ENCODE results near the gene MARCHF6. TPM values are rescaled to one million over a fixed set of nuclear protein-coding genes. Genes with fewer than 3 reads are reported as not detected.
A peak's percentile ranks its signal among the peaks of the same experiment; 100 is the strongest.

Gene MARCHF6
- total RNA-seq, 2 donors from 2014 or later = 76.5 to 116 TPM

- no peak overlapping the region for H3K27ac ChIP-seq
- no peaks in the 10 kb centered on the region for H3K36me3 ChIP-seq (replicated peaks in 1 of 2; ENCODE audit: insufficient read depth in 1 of 2, low read depth in 2 of 2)
- WGBS, 2 donors = 64 to 93% methylated on average over 2 of the region's 2 CpGs
- DNase-seq (no peak), ATAC-seq (no peak)
- intact Hi-C loops (cut with DNase I) = no loop called here
- H3K9me3 ChIP-seq = no peaks in the 10 kb centered on the region
- TF ChIP-seq, protein P1, sequence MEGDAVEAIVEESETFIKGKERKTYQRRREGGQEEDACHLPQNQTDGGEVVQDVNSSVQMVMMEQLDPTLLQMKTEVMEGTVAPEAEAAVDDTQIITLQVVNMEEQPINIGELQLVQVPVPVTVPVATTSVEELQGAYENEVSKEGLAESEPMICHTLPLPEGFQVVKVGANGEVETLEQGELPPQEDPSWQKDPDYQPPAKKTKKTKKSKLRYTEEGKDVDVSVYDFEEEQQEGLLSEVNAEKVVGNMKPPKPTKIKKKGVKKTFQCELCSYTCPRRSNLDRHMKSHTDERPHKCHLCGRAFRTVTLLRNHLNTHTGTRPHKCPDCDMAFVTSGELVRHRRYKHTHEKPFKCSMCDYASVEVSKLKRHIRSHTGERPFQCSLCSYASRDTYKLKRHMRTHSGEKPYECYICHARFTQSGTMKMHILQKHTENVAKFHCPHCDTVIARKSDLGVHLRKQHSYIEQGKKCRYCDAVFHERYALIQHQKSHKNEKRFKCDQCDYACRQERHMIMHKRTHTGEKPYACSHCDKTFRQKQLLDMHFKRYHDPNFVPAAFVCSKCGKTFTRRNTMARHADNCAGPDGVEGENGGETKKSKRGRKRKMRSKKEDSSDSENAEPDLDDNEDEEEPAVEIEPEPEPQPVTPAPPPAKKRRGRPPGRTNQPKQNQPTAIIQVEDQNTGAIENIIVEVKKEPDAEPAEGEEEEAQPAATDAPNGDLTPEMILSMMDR (IDR thresholded peaks at IDR 0.05) = no peak
- TF ChIP-seq POLR2A (IDR thresholded peaks at IDR 0.05) = no peak
- H3K4me1 ChIP-seq = peaks cover 19% of the 10 kb centered on the region
- H3K27me3 ChIP-seq = no peaks in the 10 kb centered on the region
- no peak overlapping the region for H3K4me3 ChIP-seq
These were observed 5.2 kb upstream of the MARCHF6 start for GRCh38 chr5:10348258-10348657.

GRCh38 chr5:10351199-10351905, 2.1 kb upstream of the MARCHF6 start:
- no peaks in the 10 kb centered on the region for H3K27me3 ChIP-seq
- DNase-seq (peak in 2 of 4 donors; percentile 28 to 32), ATAC-seq (no peak)
- H3K4me3 ChIP-seq = no peak overlapping the region
- peaks cover 27% of the 10 kb centered on the region for H3K4me1 ChIP-seq
- intact Hi-C loops (cut with DNase I) = no loop called here
- WGBS, 2 donors = 80 to 93% methylated on average over 5 to 6 of the region's 6 CpGs
- TF ChIP-seq POLR2A (IDR thresholded peaks at IDR 0.05) = no peak
- TF ChIP-seq, protein P1 (IDR thresholded peaks at IDR 0.05) = no peak
- no peak overlapping the region for H3K27ac ChIP-seq
- no peaks in the 10 kb centered on the region for H3K36me3 ChIP-seq (replicated peaks in 1 of 2; ENCODE audit: insufficient read depth in 1 of 2, low read depth in 2 of 2)
- H3K9me3 ChIP-seq = no peaks in the 10 kb centered on the region

- H3K9me3 ChIP-seq = no peaks in the 10 kb centered on the region
- H3K4me3 ChIP-seq = no peak overlapping the region
- WGBS, 2 donors = 76 to 83% methylated on average over 8 of the region's 8 CpGs
- no peak for ATAC-seq
- peaks cover 33% of the 10 kb centered on the region for H3K4me1 ChIP-seq
- H3K36me3 ChIP-seq (replicated peaks in 1 of 2; ENCODE audit: insufficient read depth in 1 of 2, low read depth in 2 of 2) = no peaks in the 10 kb centered on the region
- DNase-seq = no peak
- intact Hi-C loops (cut with DNase I) = no loop called here
- no peak for TF ChIP-seq POLR2A (IDR thresholded peaks at IDR 0.05)
- TF ChIP-seq, protein P1 (IDR thresholded peaks at IDR 0.05) = no peak
- H3K27me3 ChIP-seq = no peaks in the 10 kb centered on the region
- H3K27ac ChIP-seq = peak overlapping the region in 2 of 4 donors; percentile 95 to 99
These were observed 1.6 kb upstream of the MARCHF6 start for GRCh38 chr5:10351919-10352318.

- H3K27me3 ChIP-seq = no peaks in the 10 kb centered on the region
- H3K4me3 ChIP-seq = peak overlapping the region; percentile 69 to 78
- intact Hi-C loops (cut with DNase I) = no loop called here
- WGBS, 2 donors = 15 to 16% methylated on average over 17 to 19 of the region's 19 CpGs
- TF ChIP-seq, protein P1 (IDR thresholded peaks at IDR 0.05) = no peak
- no peak for TF ChIP-seq POLR2A (IDR thresholded peaks at IDR 0.05)
- no peaks in the 10 kb centered on the region for H3K36me3 ChIP-seq (replicated peaks in 1 of 2; ENCODE audit: insufficient read depth in 1 of 2, low read depth in 2 of 2)
- peak; percentile 3 for ATAC-seq
- no peaks in the 10 kb centered on the region for H3K9me3 ChIP-seq
- peaks cover 40% of the 10 kb centered on the region for H3K4me1 ChIP-seq
- peak overlapping the region; percentile 95 to 100 (median 98) for H3K27ac ChIP-seq
- DNase-seq = no peak
These were observed 860 bp upstream of the MARCHF6 start for GRCh38 chr5:10352430-10353240.
